ENCODE measurements around the gene ZGPAT. TPM values are rescaled to one million over a fixed set of nuclear protein-coding genes. Genes with fewer than 3 reads are reported as not detected.

The ZGPAT gene
- total and polyA plus RNA-seq, 2 of the 13 experiments (the other 11 are each of a cell fraction or from before 2014, with no cell fraction given) = 23.0 to 41.9 TPM

- TF ChIP-seq TRIM22 (IDR thresholded peaks at IDR 0.05) = peak; percentile 92; the same call in 1 of the 2 replicates
- TF ChIP-seq KLF9 (CRISPR knock-in tag; IDR thresholded peaks at IDR 0.05; ENCODE audit: low read depth) = no peak
- TF ChIP-seq KLF12 (CRISPR knock-in tag; IDR thresholded peaks at IDR 0.05; ENCODE audit: borderline replicate concordance) = no peak
- peak; percentile 65; the same call in 1 of the 2 replicates for TF ChIP-seq ZNF780A (CRISPR knock-in tag; IDR thresholded peaks at IDR 0.05)
- no peak for TF ChIP-seq HNRNPUL1 (IDR thresholded peaks at IDR 0.05; ENCODE audit: low read depth, low read length)
- TF ChIP-seq GLI4 (CRISPR knock-in tag; IDR thresholded peaks at IDR 0.05; ENCODE audit: borderline replicate concordance) = no peak
- TF ChIP-seq, protein P1, sequence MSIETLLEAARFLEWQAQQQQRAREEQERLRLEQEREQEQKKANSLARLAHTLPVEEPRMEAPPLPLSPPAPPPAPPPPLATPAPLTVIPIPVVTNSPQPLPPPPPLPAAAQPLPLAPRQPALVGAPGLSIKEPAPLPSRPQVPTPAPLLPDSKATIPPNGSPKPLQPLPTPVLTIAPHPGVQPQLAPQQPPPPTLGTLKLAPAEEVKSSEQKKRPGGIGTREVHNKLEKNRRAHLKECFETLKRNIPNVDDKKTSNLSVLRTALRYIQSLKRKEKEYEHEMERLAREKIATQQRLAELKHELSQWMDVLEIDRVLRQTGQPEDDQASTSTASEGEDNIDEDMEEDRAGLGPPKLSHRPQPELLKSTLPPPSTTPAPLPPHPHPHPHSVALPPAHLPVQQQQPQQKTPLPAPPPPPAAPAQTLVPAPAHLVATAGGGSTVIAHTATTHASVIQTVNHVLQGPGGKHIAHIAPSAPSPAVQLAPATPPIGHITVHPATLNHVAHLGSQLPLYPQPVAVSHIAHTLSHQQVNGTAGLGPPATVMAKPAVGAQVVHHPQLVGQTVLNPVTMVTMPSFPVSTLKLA (IDR thresholded peaks at IDR 0.05) = peak; percentile 98
- TF ChIP-seq ZNF431 (CRISPR knock-in tag; IDR thresholded peaks at IDR 0.05; ENCODE audit: borderline replicate concordance, low read depth) = 0 out of 2 replicates have a peak, but pooled peaks have one; percentile 16
- peak; percentile 50; the same call in 1 of the 2 replicates for TF ChIP-seq ZNF318 (CRISPR knock-in tag; IDR thresholded peaks at IDR 0.05)
- no peak for TF ChIP-seq ZNF253 (CRISPR knock-in tag; IDR thresholded peaks at IDR 0.05; ENCODE audit: borderline replicate concordance)
- no peak for TF ChIP-seq ZNF138 (CRISPR knock-in tag; IDR thresholded peaks at IDR 0.05; ENCODE audit: low read depth)
- TF ChIP-seq NFYC (CRISPR knock-in tag; IDR thresholded peaks at IDR 0.05) = no peak
- TF ChIP-seq ELF4 (CRISPR knock-in tag; IDR thresholded peaks at IDR 0.05; ENCODE audit: borderline replicate concordance) = no peak
Observed at GRCh38 chr20:63732118-63733095, 24.6 kb downstream of the ZGPAT start (continued).
